HCT116 (cell line): ENCODE measurements around the gene TATDN2.

Source experiments
- JUND ChIP-seq: IDR thresholded peaks from 2 replicates; pipeline ENCODE4 v1.6.1; 2012
- POLR2A ChIP-seq: IDR thresholded peaks from 2 replicates; pipeline ENCODE4 v1.7.0; 2011; ENCODE audit warnings: borderline replicate concordance; ENCODE audit not compliant: insufficient read depth, insufficient read length; ENCODE audit errors: extremely low read depth
- TF ChIP-seq, protein P1 (sequence below): IDR thresholded peaks from 2 replicates; pipeline ENCODE4 v1.6.1; 2012; ENCODE audit warnings: low read depth
- TF ChIP-seq, protein P2 (sequence below): IDR thresholded peaks from 2 replicates; pipeline ENCODE4 v1.6.1; 2012
- TF ChIP-seq, protein P3 (sequence below), 3 experiments: fragments of 200-600 bp in 1 of 3; sonication (generic) in 1 of 3; IDR thresholded peaks in 2 of 3; conservative IDR thresholded peaks in 1 of 3; 2 replicates each; pipeline ENCODE4 v1.5.1; 2012 to 2017; ENCODE audit warnings: low read depth in 2 of 3, low read length in 2 of 3, antibody characterized with exemption in 1 of 3, borderline replicate concordance in 1 of 3, control low read depth in 1 of 3, mild to moderate bottlenecking in 1 of 3, mixed read lengths in 1 of 3, mixed run types in 1 of 3, moderate library complexity in 1 of 3; ENCODE audit not compliant: insufficient read depth in 1 of 3

DNA sequence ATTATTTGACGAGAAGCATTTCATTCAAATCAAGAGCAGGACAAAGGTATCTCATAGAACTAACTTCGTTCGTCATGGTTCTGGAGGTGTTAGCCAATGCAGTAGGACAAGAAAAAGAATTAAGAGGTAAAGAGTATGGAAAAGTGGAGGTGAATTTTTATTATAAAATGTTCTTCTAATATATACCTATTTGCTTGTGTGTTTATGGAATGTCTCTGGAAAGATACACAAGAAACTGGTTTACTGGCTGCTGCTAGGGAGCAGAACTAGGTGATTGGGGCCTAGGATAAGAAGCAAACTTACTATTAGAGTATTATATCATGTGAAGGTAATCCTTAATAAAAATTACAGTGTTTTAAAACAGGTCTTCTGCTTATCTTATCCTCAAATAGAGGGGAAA, 30.9 kb upstream of the TATDN2 start:
- TF ChIP-seq POLR2A (no peak), JUND (no peak)
- TF ChIP-seq, protein P1, sequence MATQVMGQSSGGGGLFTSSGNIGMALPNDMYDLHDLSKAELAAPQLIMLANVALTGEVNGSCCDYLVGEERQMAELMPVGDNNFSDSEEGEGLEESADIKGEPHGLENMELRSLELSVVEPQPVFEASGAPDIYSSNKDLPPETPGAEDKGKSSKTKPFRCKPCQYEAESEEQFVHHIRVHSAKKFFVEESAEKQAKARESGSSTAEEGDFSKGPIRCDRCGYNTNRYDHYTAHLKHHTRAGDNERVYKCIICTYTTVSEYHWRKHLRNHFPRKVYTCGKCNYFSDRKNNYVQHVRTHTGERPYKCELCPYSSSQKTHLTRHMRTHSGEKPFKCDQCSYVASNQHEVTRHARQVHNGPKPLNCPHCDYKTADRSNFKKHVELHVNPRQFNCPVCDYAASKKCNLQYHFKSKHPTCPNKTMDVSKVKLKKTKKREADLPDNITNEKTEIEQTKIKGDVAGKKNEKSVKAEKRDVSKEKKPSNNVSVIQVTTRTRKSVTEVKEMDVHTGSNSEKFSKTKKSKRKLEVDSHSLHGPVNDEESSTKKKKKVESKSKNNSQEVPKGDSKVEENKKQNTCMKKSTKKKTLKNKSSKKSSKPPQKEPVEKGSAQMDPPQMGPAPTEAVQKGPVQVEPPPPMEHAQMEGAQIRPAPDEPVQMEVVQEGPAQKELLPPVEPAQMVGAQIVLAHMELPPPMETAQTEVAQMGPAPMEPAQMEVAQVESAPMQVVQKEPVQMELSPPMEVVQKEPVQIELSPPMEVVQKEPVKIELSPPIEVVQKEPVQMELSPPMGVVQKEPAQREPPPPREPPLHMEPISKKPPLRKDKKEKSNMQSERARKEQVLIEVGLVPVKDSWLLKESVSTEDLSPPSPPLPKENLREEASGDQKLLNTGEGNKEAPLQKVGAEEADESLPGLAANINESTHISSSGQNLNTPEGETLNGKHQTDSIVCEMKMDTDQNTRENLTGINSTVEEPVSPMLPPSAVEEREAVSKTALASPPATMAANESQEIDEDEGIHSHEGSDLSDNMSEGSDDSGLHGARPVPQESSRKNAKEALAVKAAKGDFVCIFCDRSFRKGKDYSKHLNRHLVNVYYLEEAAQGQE = no peak
- TF ChIP-seq, protein P2, sequence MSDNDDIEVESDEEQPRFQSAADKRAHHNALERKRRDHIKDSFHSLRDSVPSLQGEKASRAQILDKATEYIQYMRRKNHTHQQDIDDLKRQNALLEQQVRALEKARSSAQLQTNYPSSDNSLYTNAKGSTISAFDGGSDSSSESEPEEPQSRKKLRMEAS = no peak
- TF ChIP-seq, protein P3, sequence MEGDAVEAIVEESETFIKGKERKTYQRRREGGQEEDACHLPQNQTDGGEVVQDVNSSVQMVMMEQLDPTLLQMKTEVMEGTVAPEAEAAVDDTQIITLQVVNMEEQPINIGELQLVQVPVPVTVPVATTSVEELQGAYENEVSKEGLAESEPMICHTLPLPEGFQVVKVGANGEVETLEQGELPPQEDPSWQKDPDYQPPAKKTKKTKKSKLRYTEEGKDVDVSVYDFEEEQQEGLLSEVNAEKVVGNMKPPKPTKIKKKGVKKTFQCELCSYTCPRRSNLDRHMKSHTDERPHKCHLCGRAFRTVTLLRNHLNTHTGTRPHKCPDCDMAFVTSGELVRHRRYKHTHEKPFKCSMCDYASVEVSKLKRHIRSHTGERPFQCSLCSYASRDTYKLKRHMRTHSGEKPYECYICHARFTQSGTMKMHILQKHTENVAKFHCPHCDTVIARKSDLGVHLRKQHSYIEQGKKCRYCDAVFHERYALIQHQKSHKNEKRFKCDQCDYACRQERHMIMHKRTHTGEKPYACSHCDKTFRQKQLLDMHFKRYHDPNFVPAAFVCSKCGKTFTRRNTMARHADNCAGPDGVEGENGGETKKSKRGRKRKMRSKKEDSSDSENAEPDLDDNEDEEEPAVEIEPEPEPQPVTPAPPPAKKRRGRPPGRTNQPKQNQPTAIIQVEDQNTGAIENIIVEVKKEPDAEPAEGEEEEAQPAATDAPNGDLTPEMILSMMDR (IDR thresholded peaks at IDR 0.05 in 2 of 3, conservative IDR thresholded peaks at IDR 0.05 in 1 of 3; ENCODE audit: borderline replicate concordance in 1 of 3, insufficient read depth in 1 of 3, low read depth in 2 of 3, low read length in 2 of 3) = no peak
